Mucosa of rectum (tissue), 2 donors: Measurements from ENCODE around the gene MOBP.

ENCODE experiments used
- H3K27ac ChIP-seq, 2 donors: one replicate each; pipeline ENCODE4 v1.7.0; 2013; ENCODE audit warnings: inconsistent platforms in 2 of 2, low read depth in 2 of 2, low read length in 2 of 2
- H3K27me3 ChIP-seq, 2 donors: one replicate each; pipeline ENCODE4 v1.7.0; 2013; ENCODE audit warnings: low read length in 2 of 2; ENCODE audit not compliant: control insufficient read depth in 2 of 2, insufficient read depth in 2 of 2
- H3K36me3 ChIP-seq, 2 donors: one replicate each; pipeline ENCODE4 v1.7.0; 2013; ENCODE audit warnings: low read length in 2 of 2; ENCODE audit not compliant: control insufficient read depth in 2 of 2, insufficient read depth in 2 of 2
- H3K4me1 ChIP-seq, 2 donors: one replicate each; pipeline ENCODE4 v1.7.0; 2013; ENCODE audit warnings: low read length in 2 of 2, mild to moderate bottlenecking in 1 of 2; ENCODE audit not compliant: control insufficient read depth in 2 of 2, insufficient read depth in 2 of 2
- H3K4me3 ChIP-seq, 2 donors: one replicate each; pipeline ENCODE4 v1.7.0; 2013; ENCODE audit warnings: low read length in 2 of 2
- H3K9ac ChIP-seq, 2 donors: one replicate each; pipeline ENCODE4 v1.7.0; 2013; ENCODE audit warnings: low read length in 2 of 2, low read depth in 1 of 2, mild to moderate bottlenecking in 1 of 2
- H3K9me3 ChIP-seq, 2 donors: one replicate each; pipeline ENCODE4 v1.7.0; 2013; ENCODE audit warnings: low read length in 2 of 2; ENCODE audit not compliant: control insufficient read depth in 2 of 2
- donor health status: healthy.
- donor health status: Normal muscosa, but diverticular disease.

MOBP gene

DNA sequence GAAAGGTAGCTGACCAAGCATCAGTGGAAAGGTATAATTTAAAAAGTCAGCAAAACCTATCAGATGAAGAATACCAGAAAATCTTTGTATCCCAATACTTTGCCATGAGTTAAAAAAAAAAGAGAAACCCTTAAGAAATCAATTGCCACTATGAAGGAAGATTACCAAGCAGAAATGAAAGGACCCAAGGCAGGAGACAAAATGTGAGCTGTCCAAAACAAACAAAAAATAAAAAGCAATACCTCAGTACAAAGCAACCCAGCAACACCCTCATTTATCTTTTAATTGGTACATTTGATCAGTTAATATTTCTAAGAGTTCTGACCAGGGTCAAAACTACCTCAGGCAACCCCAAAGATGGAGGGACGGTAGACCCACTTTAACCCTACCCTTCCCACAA is 65.3 kb downstream of the MOBP start:
- no peaks in the 10 kb centered on the region for H3K9me3 ChIP-seq
- H3K36me3 ChIP-seq, result no peaks in the 10 kb centered on the region
- no peak overlapping the region for H3K4me3 ChIP-seq
- no peaks in the 10 kb centered on the region for H3K27me3 ChIP-seq
- H3K9ac ChIP-seq, result no peak overlapping the region
- no peak overlapping the region for H3K27ac ChIP-seq
- no peaks in the 10 kb centered on the region for H3K4me1 ChIP-seq

DNA sequence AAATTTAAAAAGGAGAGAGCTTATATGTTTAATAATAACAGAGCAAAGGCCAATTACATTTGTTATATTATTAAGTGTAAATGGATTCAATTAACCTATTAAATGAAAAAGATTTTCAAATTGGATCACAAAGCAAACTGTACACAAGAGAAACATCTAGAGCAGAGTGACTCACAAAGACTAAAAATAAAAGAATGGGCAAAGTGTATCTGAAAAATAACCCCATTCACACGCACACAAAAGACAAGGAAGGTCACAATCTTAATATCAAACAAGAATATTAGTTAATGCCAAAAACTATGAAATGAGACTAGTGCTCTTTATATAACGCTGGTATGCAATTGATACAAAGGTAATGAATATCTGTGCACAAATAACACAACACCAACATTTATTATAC is 65.7 kb downstream of the MOBP start:
- H3K4me3 ChIP-seq, result no peak overlapping the region
- no peaks in the 10 kb centered on the region for H3K36me3 ChIP-seq
- no peaks in the 10 kb centered on the region for H3K27me3 ChIP-seq
- no peaks in the 10 kb centered on the region for H3K9me3 ChIP-seq
- H3K4me1 ChIP-seq, result no peaks in the 10 kb centered on the region
- no peak overlapping the region for H3K27ac ChIP-seq
- H3K9ac ChIP-seq, result no peak overlapping the region

DNA sequence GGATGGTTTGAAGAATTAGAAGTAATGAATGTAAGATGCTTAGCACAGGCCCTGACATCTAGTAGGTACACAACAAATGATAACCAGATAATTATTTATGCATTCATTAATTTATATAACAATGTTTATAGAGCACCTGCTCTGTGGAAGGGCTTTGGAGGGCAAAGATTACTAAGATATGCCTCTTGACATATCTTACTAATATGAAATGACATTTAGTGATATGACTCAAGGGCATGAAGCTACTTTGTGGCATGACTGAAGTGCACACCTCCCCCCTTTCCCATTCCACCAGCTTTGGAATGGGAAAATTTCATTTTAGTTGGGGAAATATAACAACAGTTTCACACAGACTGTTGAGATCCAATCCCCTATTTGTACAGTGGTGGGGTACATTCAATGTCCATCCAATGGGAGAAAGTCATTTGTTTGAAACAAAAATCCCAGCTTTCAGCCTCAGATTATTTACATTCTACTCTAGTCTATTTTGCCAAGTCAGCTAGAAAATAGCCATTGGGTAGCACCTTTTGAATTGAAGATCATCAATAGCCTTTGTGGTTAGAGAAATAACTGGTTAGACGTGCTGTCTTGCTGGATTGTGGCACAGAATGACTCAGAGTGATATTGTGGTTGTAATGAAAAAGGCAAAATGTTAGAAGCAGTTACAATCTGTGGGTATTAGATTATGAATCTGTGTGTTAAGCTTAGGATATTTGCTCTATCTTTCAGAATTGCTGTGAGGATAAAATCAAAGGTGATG is 72.9 kb downstream of the MOBP start:
- Histone ChIP-seq H3K4me1 (no peaks in the 10 kb centered on the region), H3K4me3 (no peak overlapping the region), H3K36me3 (no peaks in the 10 kb centered on the region), H3K27me3 (no peaks in the 10 kb centered on the region), H3K9me3 (no peaks in the 10 kb centered on the region), H3K9ac (no peak overlapping the region), H3K27ac (no peak overlapping the region)

DNA sequence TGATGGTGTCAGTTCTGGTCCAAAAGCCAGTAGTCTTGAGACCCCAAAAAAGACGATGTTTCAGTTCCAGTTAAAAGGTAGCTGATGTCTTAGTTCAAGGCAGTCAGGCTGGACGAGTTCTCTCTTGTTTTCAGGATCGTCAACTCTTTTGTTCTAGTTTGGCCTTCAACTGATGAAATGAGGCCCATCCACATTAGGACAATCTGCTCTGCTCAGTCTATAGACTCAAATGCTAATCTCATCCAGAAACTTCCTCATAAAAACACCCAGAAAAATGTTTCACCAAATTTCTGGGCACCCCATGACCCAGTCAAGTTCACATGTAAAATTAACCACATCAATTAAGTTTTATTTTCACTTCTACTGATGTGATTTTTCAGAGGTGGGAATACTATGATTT is 74.0 kb downstream of the MOBP start:
- no peaks in the 10 kb centered on the region for H3K4me1 ChIP-seq
- no peaks in the 10 kb centered on the region for H3K36me3 ChIP-seq
- no peaks in the 10 kb centered on the region for H3K27me3 ChIP-seq
- no peaks in the 10 kb centered on the region for H3K9me3 ChIP-seq
- no peak overlapping the region for H3K27ac ChIP-seq
- H3K4me3 ChIP-seq, result no peak overlapping the region
- H3K9ac ChIP-seq, result no peak overlapping the region

DNA sequence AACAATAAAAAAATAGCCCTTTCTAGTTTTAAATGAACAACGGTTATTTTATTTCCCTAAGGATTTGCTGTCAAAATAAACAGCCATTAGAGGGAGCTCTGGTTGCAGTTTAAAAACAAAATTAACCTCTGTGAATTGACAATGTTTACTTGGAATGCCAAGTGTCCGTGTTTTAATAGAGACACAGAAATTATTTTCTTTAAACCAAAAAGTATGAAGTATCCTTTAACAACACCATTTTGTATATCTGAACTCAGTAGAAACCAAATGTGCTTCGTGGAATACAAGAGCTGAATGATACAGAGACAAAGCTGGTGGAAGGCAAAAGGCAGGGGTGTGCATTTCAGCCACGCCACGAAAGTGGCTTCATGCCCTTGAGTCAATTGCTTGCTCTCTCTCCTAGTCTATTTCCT is 74.4 kb downstream of the MOBP start:
- H3K4me3 ChIP-seq, result no peak overlapping the region
- no peak overlapping the region for H3K27ac ChIP-seq
- H3K9ac ChIP-seq, result no peak overlapping the region

DNA sequence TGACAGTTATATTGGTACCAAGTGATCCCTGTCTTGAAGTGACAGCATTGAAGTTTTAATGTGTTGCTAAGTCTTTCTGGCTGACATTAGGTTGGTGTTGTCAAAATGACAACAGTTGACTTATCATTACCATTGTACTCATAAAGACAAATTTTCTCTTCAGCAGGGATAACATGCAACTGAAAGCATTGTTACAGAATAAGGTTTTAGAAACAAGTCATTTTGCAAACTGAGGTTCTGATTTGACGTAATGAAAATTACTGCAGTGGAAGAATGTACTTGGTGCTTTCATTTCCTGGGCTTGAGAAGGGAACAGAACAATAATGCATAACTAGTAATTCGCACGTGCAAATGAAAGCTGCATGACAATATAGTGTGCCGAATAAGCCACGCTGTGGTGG is 75.1 kb downstream of the MOBP start:
- Histone ChIP-seq H3K27ac (no peak overlapping the region), H3K9ac (no peak overlapping the region)

More for the DNA sequence above, 74.4 kb downstream of the MOBP start:
- no peaks in the 10 kb centered on the region for H3K4me1 ChIP-seq
- H3K9me3 ChIP-seq, result no peaks in the 10 kb centered on the region
- H3K27me3 ChIP-seq, result no peaks in the 10 kb centered on the region
- no peaks in the 10 kb centered on the region for H3K36me3 ChIP-seq

DNA sequence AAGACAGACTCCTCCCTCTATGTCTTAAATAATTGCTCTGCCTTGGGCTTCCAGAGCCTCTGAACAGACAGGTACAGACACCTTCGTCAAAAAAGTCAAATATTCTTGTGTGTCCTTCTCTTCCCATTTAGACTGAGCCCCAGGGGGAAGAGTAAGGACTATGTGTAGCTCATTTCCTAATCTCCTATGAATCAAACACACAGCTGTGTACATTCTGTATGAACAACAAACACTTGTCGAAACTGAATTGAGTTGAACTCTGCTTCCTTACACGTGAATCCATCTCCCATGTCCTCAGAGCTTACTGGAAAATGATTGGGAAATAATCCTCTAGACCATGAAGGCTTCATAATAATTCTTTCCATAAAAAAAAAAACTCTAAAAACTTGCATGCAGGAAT is 80.8 kb downstream of the MOBP start:
- H3K4me1 ChIP-seq, result no peaks in the 10 kb centered on the region
- H3K9ac ChIP-seq, result no peak overlapping the region
- H3K36me3 ChIP-seq, result no peaks in the 10 kb centered on the region
- no peak overlapping the region for H3K4me3 ChIP-seq
- H3K27me3 ChIP-seq, result peaks cover 0 to 6% of the 10 kb centered on the region in 2 donors
- no peaks in the 10 kb centered on the region for H3K9me3 ChIP-seq
- no peak overlapping the region for H3K27ac ChIP-seq

More for the DNA sequence above, 75.1 kb downstream of the MOBP start:
- Histone ChIP-seq H3K36me3 (no peaks in the 10 kb centered on the region), H3K4me1 (no peaks in the 10 kb centered on the region), H3K9me3 (no peaks in the 10 kb centered on the region), H3K4me3 (no peak overlapping the region), H3K27me3 (no peaks in the 10 kb centered on the region)

DNA sequence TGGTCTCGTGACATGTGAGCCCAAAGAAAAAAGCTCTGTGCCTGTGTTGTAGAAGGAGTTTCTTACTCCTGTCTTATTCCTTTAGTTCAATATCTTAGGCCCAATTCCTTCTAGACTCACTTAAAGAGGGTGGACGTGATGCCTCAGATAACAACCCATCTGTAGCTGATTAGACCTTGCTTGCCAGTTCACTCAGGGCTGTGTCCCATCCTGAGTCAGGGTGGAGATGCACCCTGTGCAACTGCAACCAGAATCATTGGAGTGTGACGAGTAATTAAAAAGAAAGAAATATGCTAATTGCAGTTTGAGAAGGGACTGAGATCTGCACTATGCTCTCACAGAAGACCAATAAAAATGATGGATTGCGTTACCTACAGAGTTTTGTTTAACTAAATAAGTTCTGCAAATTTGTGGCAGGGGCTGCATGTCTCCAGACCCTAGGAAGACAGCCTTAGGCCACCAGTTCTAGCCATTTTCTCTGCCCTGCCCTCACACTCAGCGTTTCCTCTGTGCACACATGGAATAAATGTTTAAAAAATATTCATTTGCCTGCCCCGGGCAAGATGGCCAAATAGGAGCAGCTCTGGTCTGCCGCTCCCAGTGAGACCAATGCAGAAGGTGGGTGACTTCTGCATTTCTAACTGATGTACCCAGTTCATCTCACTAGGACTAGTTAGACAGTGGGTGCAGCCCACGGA is 83.0 kb downstream of the MOBP start:
- no peaks in the 10 kb centered on the region for H3K4me1 ChIP-seq
- H3K27me3 ChIP-seq, result peaks cover 0 to 6% of the 10 kb centered on the region in 2 donors
- no peaks in the 10 kb centered on the region for H3K9me3 ChIP-seq
- H3K27ac ChIP-seq, result no peak overlapping the region
- no peaks in the 10 kb centered on the region for H3K36me3 ChIP-seq
- H3K9ac ChIP-seq, result no peak overlapping the region
- H3K4me3 ChIP-seq, result no peak overlapping the region
